Measurements from ENCODE around the gene TSACC.
A peak's percentile ranks its signal among the peaks of the same experiment; 100 is the strongest.
"Not testable (repeated sequence)": the region's sequence is repeated elsewhere in the genome, so short reads cannot be mapped to it uniquely, and the experiment has no call there.

TSACC gene

DNA sequence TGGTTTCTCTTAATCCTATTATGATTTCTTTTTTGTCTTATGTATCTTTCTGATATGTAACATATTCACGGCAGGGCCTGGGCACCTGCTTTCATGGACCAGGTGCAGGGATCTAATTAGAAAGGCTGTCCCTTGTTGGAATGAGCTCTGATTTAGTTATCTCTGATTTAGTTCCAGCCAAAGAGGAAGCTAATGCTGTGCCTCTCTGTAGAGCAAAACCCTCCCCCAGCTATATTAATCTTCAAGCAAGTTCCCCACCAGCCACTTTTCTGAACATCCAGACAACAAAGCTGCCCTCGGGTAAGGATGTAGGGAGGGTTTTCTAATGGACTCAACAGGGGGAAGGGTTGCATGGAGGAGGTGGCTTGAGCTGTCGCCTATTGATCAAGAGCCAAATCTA is 6.1 kb downstream of the TSACC start:
- DNase-seq (ENCODE audit: insufficient read length, low spot score): no peak
- no peak for FAIRE-seq

DNA sequence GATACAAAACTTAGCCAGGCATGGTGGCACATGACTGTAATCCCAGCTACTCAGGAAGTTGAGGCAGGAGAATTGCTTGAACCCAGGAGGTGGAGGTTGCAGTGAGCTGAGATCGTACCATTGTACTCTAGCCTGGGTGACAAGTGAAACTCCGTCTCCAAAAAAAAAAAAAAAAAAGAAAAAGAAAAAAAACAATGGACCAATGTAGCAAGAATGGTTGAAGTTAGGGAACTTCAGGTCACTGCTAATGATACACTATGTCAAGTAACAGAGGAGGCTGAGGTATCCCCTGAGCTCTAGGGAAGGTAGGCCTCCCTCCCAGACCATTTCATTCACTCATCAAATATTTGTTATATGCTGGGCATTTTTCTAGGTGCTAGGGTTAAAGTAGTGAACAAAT is 7.7 kb downstream of the TSACC start:
- not testable (repeated sequence) for FAIRE-seq; DNase-seq (ENCODE audit: insufficient read length, low spot score)

DNA sequence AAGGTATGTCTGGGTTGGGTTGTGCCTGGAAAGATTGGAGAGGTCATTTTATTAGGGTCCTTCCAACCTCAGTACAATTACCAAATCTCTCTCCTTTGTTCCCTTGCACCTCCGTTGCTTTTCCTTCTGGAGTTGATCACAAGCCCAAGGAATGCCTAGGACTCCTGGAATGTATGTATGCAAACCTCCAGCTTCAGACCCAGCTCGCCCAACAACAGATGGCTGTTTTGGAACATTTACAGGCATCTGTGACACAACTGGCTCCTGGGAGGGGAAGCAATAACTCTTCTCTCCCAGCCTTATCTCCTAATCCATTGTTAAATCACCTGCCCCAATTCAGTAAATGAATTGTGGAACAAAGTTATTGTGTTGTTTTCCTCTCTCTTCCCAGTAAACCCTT is 8.3 kb downstream of the TSACC start:
- DNase-seq (ENCODE audit: insufficient read length, low spot score) (no peak), FAIRE-seq (no peak)

DNA sequence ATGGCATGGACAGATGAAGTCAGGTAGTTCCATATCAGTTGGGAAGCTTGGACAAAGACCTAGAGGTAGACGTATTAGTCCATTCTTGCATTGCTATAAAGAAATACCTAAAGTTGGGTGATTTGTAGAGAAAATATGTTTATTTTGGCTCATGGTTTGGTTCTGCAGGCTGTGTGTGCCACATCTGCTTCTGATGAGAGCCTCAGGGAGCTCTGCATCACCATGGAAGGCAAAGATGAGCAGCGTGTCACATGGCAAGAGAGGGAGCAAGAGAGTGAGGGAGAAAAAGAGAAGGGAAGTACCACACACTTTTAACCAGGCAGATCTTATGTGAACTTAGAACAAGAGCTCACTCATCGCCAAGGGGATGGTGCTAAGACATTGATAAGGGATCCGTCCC is 9.0 kb downstream of the TSACC start:
- no peak for DNase-seq (ENCODE audit: insufficient read length, low spot score)
- FAIRE-seq: no peak

DNA sequence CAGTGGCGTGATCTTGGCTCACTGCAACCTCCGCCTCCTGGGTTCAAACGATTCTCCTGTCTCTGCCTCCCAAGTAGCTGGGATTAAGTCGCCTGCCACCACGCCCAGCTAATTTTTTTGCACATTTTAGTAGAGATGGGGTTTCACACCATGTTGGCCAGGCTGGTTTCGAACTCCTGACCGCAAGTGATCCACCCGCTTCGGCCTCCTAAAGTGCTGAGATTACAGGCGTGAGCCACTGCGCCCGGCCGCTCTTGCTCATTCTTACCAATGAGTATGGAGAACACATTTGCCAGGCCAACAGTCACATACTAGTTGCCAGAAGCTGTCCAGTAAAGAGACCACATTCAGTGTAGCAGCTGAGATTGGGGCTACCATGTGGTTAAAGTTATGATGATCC is 14.2 kb downstream of the TSACC start:
- FAIRE-seq; DNase-seq (ENCODE audit: insufficient read length, low spot score): not testable (repeated sequence)

DNA sequence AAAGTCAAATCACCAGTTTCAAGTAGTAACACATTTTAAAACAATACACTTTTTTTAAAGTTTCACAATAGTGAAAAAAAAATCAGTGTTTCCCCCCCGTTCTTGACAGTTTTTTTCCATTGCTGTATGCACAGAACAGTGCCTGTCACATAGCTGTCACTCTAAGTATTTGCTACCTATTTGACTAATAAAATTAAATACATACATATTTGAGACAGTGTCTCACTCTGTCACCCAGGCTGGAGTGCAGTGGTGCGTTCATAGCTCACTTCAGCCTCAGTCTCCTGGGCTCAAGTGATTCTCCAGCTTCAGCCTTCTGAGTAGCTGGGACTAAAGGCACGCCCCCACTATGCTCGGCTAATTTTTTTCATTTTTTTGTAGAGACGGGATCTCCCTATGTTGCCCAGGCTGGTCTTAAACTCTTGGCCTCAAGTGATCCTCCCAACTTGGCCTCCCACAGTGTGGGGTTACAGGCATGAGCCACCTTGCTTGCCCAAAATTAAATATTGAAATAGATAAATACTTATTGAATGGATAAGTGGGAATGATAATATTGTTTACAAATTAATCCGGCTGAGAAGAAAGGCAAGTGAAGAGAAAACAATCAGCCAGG is 18.0 kb downstream of the TSACC start:
- no peak for DNase-seq (ENCODE audit: insufficient read length, low spot score)
- no peak for FAIRE-seq

DNA sequence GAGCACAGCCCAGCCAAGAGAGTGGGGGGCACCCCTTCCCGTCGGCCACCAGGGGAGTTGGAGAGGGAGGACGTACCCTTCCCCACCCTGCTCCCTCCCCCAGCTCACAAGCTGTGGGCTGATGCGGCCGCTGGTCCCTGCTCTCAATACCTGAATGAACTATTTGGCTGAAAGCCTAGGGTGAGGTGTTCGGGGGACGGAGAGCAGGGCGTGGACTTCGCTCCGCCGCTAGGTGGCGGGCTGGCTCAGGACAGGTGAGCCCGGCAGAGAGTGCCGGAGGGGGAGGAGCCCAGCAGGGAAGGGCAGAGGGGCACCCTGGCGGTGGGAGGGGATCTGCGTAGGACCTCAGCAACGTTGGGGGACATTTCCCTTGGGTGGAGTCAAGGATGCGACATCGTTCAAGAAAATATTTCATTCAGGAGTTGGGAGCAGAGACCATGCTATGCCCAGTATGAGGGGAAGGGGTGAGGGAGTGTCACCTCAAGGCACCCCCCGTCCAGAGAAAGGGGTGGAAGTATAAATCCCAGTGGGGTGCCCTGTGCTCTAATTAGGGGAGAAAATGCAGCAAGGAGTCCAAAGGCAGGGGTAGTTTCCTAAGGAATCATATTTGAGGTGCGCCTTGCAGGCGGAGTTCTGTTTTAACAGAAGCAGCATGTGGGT is 18.7 kb downstream of the TSACC start:
- FAIRE-seq (no peak), DNase-seq (ENCODE audit: insufficient read length, low spot score) (peak; percentile 50)

DNA sequence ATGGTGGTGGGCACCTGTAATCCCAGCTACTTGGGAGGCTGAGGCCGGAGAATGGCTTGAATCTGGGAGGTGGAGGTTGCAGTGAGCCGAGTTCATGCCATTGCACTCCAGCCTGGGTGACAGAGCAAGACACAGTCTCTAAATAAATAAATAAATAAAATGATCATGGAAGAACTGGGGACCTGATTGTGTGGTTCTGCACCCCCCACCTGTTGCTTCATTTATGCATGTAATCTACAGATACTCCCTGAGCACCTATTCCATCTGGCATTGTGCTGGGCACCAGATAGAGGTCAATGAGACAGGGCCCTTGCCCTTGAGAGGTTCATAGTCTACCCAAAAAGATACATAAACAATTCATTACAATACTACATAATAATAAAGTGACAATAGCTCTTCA is 19.7 kb downstream of the TSACC start:
- DNase-seq (ENCODE audit: insufficient read length, low spot score): no peak
- no peak for FAIRE-seq

DNA sequence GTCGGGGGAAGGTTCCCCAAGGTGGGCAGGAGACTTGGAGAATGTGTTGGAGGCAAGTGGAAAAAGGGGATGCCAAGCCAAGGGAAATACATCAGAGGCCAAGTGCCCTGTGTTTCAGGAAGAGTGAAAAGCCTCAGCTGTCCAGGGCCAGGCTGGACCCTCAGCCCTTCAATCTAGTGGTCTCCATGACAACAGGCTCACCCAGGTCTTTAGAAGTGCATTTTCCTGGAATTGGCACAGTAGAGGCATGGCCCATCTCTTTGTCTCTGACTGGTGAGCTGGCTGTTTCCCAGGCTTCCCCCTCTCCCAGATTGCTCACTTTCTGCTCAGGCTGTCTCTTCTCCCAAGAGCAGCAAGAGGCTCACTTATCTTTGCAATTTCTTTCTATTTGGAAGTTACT is 20.3 kb downstream of the TSACC start:
- FAIRE-seq: no peak
- DNase-seq (ENCODE audit: insufficient read length, low spot score): no peak

DNA sequence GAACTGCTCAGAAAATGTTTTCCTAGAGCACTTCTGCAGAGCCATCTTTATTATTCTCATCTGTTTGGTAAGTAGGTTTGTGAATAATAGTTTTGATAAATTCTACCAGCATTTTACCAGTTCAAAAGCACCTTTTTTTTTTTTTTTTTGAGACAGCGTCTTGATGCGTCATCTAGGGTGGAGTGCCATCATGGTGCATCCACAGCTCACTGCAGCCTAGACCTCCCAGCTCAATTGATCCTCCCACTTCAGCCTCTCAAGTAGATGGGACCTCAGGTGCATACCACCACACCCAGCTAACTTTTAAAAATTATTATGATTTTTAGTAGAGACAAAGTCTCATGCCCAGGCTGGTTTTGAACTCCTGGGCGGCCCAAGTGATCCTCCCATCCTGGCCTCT is 20.9 kb downstream of the TSACC start:
- DNase-seq (ENCODE audit: insufficient read length, low spot score) (no peak), FAIRE-seq (no peak)

DNA sequence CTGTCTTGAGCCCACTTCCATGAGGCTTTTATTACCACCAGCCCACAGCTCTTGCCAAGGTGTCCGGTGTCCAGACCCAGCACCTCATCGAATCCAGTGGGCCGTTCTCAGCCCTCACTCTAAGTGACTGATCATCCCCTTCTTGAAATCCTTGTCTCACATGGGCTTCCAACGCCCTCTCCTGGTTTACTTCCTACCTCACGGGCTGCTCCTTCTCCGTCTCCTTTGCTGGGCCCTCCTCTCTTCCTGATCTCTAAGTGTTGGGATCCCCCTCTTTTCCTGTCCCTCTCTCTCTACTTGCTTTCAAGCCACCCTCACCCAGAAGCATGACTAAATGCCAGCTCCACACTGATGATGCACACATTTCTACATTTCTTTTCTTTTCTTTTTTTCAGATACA is 21.6 kb downstream of the TSACC start:
- DNase-seq (ENCODE audit: insufficient read length, low spot score) (peak; percentile 41), FAIRE-seq (no peak)

DNA sequence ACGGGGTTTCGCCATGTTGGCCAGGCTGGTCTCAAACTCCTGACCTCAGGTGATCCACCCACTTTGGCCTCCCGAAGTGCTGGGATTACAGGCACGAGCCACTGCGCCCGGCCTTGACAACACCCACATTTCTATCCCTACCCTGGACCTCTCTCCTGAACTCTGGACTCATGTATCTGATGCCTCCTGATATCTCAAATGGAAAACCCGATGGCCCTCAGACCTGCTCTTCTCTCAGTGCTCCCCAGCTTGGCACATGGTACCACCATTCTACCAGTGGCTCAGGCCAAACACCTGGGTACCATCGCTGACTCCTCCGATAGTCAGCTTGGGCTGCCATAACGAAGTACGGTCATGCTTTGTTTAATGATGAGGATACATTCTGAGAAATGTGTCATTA is 22.2 kb downstream of the TSACC start:
- FAIRE-seq: no peak
- DNase-seq (ENCODE audit: insufficient read length, low spot score): no peak

DNA sequence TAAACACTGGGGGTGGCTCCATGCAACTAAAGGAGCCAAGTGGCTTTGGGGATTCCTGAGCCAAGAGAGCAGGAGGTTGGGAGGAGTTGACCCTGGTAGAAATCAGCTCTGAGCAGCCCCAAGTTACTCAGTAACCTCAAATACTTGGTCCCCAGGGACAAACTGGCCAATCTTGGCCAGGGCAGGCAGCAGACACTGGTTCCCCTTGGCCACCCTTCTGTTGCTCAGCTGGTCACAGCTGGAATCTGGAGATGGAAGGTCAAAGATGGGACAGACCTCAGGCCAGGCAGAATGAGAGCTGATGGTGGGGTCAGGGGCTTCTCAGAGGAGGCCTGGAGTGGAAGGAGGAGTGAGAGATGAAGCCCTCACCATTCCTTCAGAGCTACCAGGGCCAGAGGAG is 27.4 kb downstream of the TSACC start:
- no peak for FAIRE-seq
- no peak for DNase-seq (ENCODE audit: insufficient read length, low spot score)

DNA sequence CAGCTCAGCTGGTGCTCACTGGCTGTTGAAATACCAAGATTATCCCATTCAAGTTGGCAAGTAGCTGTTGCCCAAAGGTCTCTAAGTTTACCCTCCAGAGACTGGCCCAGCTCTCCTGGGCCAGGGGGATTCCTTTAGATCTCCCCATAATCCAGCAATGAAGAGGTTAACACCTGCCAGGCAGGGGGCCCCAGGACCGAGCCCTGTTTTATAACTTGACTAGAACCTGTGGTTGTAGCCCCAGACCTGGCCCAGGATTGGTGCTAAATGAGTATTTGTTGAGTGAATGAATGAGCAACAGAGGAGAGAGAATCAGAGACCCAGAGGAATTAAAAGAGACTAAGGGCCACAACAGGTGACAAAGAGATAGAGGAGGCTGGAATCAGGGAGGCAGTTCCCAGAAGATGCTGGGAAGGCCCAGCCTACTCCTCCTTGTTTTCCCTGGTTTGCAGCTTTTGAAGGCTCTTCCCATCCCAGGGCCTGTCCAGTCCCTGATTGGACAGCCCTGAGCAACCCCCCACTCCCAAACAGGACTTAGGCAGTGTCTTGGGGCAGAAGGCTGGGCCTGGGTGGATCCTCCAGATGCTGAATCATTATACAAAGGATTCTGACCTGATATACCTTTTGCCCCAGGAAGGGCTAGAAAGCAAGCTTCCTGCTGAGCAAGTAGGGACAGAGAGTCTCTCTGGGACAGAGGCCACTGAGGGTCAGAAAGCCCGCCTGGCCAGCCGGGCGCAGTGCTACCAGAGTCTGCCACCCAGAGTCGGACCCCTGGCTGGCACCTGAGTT is 28.2 kb downstream of the TSACC start:
- DNase-seq (ENCODE audit: insufficient read length, low spot score) (no peak), FAIRE-seq (no peak)

DNA sequence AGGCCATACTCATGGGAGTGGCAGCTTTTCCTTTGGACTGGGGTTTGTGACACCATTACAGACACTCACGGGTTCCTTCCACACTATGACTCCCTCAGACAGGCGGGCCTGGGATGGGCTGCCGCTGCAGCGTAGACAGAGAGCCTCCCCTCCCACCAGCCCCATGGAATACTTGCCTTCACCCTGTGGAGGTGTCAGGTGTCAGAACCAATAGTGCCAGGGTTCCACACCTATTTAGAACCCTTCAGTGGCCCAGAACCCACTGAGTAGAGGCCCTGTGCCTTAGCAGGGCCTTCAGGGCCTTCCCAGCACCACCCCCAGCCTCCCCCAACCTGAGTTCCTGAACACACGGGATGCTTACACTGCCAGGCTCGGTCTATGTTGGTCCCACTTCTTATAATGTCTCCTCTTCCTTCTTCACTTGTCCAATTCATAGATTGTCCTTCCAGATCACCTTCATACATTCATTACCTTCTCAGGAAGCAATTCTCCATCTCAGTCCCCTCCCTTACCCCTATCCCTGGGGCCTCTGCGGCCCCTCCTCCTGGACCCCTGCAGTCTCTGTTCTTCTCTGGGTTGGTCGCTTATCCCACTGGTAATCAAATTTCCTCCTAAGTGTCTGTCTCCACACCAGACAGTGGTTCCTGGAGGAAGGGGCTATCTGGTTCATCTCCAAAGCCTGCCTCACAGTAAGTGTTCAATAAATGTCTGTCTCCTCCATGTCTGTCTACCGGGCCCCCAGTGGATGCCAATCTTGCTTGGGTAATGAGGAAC is 29.2 kb downstream of the TSACC start:
- no peak for DNase-seq (ENCODE audit: insufficient read length, low spot score)
- no peak for FAIRE-seq

DNA sequence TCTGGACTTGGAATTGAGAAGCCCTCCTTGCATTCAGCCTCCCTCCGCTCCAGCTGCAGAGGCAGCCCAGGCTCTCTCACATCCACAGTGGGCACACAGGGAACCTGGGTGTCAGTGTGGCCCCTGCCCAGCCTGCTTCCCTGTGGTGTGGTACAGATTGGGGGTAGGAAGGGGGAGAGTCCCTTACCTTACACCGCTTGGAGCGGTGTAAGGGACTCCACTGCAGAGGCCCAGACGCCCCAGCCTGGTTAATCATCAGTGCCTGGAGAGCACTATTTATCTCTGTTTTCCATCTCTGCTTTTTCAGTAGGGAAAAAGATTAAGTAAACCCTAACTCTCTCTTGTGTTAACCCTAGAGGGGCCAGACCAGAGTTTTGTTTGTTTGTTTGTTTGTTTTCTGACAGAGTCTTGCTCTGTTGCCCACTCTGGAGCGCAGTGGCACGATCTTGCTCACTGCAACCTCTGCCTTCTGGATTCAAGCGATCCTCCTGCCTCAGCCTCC is 29.9 kb downstream of the TSACC start:
- no peak for DNase-seq (ENCODE audit: insufficient read length, low spot score)
- FAIRE-seq: no peak

DNA sequence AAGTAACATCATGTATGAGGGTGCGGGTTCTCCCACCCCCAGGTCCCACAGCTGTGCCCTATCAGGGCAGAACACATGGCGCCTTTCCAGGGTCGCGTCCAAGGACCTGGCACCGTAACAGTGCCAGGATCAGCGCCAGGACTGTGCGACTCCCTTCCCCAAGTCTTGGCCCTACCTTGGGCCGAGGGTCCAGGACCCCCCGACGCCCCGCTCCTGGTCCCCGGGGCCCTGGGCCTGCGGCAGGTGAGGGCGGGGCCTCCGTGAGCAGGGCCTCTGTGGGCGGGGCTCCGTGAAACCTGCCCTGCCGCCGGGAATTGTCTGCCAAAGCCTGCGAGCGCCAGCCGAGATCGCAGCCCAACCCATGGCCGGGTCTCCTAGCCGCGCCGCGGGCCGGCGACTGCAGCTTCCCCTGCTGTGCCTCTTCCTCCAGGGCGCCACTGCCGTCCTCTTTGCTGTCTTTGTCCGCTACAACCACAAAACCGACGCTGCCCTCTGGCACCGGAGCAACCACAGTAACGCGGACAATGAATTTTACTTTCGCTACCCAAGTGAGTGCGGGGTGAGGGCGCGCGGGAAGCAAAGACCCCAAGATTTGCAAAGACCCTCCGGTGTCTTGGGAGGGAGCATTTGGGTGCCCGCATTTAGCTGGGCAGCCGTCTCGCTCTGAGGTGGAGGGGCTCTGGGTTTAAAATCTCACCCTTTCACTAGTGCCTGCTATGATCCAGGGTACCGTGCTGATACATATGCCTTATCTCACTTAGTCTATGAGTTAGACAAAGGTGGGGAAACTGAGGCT is 30.8 kb downstream of the TSACC start, which contains the start of gene RHBG:
Gene RHBG, plus strand, starts transcription at position 323 of the 796 bp plus-strand sequence. Its CDS starts 39 bp downstream, at position 362.
- no peak for FAIRE-seq

DNA sequence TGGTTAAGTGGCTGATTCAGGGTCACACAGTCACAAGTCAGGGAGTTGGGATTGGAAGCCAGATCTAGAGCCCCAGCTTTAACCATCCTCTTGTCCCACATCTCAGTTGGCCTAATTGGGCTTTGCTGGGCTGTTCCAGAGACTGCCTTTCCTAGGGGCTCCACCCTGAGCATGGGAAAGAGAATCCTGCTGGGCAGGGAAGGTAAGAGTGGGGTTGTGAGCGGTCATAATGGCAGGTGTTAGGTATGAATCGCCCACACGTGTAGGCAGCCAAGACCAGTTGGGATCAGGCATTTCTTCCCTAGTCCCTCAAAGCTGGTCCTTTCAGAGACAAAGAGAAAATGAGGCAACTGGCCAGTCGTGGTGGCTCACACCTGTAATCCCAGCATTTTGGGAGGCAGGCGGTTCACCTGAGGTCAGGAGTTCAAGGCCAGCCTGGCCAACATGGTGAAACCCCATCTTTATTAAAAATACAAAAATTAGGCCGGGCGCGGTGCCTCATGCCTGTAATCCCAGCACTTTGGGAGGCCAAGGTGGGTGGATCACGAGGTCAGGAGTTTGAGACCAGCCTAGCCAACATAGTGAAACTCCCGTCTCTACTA is 31.5 kb downstream of the TSACC start:
- DNase-seq (ENCODE audit: insufficient read length, low spot score); FAIRE-seq: not testable (repeated sequence)

More for the DNA sequence above, 30.8 kb downstream of the TSACC start, which contains the start of gene RHBG:
- DNase-seq (ENCODE audit: insufficient read length, low spot score): no peak

DNA sequence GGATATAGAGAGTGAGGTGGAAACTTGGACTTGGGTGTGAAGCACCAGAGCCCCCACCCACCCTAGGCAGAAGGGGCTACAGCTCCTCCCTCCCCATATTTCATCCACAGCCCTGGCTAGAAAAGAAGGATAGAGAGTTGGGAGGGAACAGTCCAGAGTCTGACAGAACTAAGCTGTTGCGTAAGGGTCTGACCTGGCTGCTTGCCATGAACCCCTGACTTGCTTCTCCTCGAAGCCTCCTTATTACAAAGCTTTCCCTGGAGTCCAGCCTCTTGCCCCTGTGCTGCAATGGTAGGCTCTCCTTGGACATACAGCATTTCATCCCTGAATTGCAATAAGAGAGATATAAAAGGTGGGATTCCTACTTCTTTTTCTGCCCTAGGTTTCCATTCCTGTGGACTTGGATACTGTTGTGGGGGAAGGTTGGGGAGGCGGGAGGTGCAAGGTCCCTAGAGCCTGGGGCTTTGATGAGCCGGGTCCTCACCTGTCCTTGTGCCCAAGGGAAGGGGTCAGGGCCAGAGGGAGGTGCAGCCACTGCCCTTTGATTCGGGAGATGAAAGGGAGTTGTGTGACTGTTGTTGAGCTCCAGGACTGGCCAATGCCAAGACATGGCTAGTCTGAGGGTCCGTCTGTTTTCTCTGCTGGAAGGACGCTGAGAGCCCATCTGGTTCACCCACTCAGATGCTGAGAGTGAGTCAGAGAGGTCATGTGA is 33.4 kb downstream of the TSACC start:
- DNase-seq (ENCODE audit: insufficient read length, low spot score): no peak
- no peak for FAIRE-seq
